ENCODE data around the gene CCDC32.

Gene CCDC32

GRCh38 chr15:40567111-40567510 lies 2.3 kb upstream of the CCDC32 start:
- no peak for DNase-seq (ENCODE audit: low read depth in 2 of 2)

GRCh38 chr15:40565333-40566238 lies 744 bp upstream of the CCDC32 start:
- DNase-seq (ENCODE audit: low read depth in 2 of 2), result no peak

- no peak for DNase-seq (ENCODE audit: low read depth in 2 of 2)
Measured at GRCh38 chr15:40563426-40563825, 1.4 kb downstream of the CCDC32 start.

GRCh38 chr15:40562691-40563090 lies 2.2 kb downstream of the CCDC32 start:
- DNase-seq (ENCODE audit: low read depth in 2 of 2), result no peak

DNA sequence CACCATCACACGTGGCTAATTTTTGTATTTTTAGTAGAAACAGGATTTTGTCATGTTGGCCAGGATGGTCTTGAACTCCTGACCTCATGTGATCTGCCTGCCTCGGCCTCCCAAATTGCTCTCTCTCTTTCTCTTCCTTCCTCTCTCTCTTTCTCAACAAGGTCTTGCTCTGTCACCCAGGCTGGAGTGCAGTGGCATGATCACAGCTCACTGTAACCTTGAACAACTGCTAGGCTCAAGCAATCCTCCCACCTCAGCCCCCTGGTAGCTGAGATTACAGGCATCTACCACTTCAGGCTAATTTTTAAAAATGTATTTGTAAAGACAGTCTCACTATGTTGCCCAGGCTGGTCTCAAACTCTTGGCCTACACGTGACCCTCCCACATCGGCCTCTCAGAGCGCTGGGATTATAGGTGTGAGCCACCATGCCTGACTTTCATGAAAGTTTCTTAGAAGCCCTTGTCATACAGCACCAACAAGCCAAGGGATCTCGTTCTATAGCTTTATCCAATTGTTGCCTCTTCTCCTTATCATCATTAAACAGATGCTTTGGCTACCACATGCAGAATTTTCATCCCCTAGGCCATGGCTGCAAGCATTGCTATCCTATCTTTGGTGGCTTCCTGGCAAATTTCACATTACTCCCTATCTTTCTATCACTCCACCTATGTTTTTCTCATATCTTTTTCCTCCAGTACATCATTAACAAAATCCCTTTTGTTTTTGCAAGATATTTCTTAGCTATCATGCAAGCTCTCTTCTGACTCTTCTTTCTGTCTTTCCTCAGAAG lies 5.7 kb downstream of the CCDC32 start:
- no peak for DNase-seq (ENCODE audit: low read depth in 2 of 2)

GRCh38 chr15:40555876-40556275 lies 9.0 kb downstream of the CCDC32 start:
- no peak for DNase-seq (ENCODE audit: low read depth in 2 of 2)

- no peak for DNase-seq (ENCODE audit: low read depth in 2 of 2)
Measured at GRCh38 chr15:40554161-40554525, 10.7 kb downstream of the CCDC32 start.

DNA sequence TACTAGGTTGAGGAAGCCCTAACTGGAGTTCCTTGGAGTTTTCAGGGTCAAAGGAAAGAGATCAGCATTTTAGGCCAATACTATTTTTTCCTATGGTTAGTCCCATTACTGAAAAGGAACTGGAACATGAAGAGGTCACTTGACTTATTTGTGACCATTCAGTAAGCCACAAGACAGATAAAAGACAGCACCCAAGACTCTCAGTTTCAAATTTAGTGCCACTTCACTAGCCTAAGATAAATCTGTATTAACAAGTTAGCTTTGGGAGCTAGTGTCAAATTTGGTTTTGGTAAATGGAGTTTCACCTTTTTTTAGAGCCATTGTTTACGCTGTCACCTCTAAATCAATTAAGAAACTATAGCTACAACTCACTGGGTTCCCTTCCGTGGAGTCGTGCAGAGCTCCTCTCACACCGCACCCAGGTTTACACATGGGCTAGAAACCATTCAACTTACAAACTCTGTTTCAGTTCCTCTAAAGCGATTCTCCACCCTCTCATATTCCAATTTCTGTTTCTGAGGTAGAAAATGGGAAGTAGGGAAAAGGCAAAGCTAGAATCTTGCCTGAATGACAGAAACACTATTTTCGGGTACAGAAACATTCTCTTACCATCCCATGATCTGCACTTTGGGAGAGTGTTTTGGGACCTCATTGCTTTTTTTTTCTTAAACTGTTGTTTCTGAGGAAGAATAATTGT lies 14.4 kb downstream of the CCDC32 start:
- no peak for DNase-seq (ENCODE audit: low read depth in 2 of 2)

DNA sequence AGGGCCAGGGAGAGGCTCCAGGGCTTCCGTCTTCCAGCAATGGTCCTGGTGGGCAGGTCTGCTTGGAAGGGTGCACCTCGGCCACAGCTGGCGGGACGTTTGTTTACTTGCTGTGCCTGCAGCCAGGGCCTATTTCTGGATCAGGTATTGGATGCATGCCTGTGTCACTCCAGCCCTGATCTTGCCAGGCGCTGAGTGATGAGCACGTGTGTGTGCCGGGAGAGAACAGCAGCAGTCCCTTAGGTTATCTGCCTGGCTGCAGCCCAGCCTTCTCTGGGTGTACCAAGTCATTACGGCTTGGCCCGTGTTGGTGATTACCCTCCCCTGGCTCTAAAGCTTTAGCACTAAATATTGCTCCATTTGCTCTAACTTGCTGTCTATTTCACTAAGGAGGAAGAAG lies 14.9 kb downstream of the CCDC32 start:
- no peak for DNase-seq (ENCODE audit: low read depth in 2 of 2)

- no peak for DNase-seq (ENCODE audit: low read depth in 2 of 2)
Measured at GRCh38 chr15:40548610-40549009, 16.2 kb downstream of the CCDC32 start.

DNA sequence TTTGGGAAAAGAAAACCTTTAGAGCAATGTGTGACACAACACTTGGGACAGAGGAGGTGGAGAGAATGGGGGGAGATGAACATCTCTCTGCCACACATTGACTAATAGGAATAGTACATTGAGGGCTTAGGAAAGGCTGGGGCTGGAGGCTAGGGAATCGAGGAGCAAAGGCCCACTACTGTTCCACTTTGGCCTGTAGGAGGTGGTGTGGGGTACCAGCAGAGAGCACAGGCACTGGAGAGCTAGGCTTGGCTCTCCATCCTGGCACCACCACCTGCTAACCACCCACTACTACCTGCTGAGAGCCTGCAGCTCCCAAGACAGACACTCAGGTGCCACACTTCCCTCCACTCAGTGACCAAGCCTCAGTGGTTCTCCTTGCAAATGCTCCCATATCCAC lies 19.4 kb downstream of the CCDC32 start:
- no peak for DNase-seq (ENCODE audit: low read depth in 2 of 2)

GRCh38 chr15:40543631-40544294 lies 21.1 kb downstream of the CCDC32 start:
- no peak for DNase-seq (ENCODE audit: low read depth in 2 of 2)

DNA sequence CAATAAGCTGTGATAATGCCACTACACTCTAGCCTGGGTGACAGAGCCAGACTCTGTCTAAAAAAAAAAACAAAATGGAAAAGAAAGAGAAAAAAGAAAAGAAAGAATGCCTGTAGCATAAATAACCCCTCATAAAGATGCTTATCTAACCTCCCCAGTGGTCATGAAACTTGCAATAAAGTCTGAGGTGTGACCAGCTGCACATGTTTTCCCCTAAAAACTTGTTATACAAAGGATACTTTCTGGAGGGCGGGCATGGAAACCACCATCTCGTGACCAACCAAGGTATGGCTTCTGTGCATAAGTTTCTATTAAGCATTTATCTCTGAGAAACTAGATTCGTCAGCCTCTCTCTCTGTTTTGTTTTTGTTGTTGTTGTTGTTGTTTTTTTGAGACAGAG lies 21.8 kb downstream of the CCDC32 start:
- no peak for DNase-seq (ENCODE audit: low read depth in 2 of 2)

DNA sequence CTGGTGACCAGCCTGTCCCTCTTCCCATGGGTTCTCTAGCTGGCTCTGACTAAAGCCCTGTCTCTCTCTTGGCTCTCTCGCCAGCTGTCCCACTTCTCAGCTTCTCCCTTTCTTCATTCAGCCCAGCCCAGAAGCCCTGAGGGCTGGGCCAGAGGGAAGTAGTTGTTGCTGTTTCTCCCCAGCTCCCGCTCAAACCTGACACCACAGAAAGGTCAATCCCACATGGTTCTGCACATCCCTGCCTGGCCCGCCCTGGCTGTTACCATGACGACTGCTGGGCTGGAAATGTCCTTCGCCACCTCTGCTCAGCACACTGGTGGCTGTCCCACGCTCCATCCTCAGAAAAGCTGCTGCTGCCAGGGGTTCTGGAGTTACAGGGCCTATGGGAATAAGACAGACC lies 25.9 kb downstream of the CCDC32 start:
- no peak for DNase-seq (ENCODE audit: low read depth in 2 of 2)

- no peak for DNase-seq (ENCODE audit: low read depth in 2 of 2)
Measured at GRCh38 chr15:40536501-40536900, 28.3 kb downstream of the CCDC32 start.

GRCh38 chr15:40534371-40534770 lies 30.5 kb downstream of the CCDC32 start:
- DNase-seq (ENCODE audit: low read depth in 2 of 2), result no peak

- no peak for DNase-seq (ENCODE audit: low read depth in 2 of 2)
Measured at GRCh38 chr15:40533763-40534364, 31.0 kb downstream of the CCDC32 start.

GRCh38 chr15:40528801-40529200 lies 36.0 kb downstream of the CCDC32 start:
- no peak for DNase-seq (ENCODE audit: low read depth in 2 of 2)

DNA sequence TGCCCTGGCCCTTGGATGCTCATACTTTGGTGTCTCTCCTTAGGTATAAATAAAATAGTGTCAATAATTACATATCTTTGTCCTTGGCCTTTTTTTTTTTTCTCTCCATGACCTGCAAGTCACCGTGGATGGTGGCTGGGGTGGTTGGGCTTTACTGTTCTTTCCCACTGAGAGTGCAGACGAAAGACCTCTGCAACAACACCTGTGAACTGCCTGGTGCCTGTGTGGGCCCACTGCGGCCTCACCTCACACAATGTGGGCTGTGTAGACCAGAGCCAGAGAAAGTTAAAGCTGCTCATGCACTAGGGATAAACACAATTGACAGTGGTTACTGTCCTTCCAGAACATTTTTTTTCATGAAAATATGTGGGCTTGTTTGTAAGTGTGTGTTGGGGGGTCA lies 39.0 kb downstream of the CCDC32 start:
- DNase-seq (ENCODE audit: low read depth in 2 of 2), result no peak

DNA sequence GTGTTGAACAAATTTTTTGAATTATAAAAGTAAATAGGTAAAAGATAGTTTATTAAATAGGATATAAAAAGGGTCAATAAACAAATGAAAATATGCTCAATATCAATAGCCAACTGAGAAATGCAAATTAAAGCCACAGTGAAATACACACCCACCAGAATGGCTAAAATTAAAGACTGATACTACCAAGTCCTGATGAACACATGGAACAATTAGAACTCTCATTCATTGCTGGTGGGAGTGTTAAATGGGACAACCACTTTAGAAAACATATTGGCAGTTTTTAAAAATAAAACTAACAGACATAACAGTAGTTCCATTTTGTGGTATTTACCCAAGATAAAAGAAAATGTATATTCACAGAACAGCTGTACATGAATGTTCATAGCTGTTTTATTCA lies 41.2 kb downstream of the CCDC32 start:
- no peak for DNase-seq (ENCODE audit: low read depth in 2 of 2)

GRCh38 chr15:40516322-40516721 lies 48.5 kb downstream of the CCDC32 start:
- DNase-seq (ENCODE audit: low read depth in 2 of 2), result no peak

DNA sequence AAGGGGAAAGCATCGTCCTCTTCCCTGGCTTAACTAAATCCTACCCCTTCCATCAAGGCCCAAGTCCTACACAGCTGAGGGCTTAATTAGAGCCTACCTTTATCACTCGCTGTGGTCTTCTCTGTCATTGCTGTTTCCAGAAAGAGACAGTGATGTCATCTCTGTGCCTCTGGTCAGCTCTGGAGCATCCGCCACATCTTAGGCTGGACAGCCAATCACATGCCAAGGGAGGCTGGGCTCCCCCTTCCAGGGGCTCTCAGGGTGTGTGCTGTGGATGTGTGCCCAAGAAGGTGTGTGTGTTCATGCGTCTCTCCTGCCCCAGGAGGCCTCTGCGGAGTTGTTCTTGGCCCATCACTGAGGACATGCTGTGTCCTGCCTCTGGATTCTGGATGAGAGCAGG lies 51.2 kb downstream of the CCDC32 start:
- no peak for DNase-seq (ENCODE audit: low read depth in 2 of 2)
